ENCODE results near the gene PMPCA.
"Not testable (repeated sequence)": the region's sequence is repeated elsewhere in the genome, so short reads cannot be mapped to it uniquely, and the experiment has no call there.

The PMPCA gene

GRCh38 chr9:136423432-136424146 lies 13.1 kb downstream of the PMPCA start:
- Histone ChIP-seq H3K4me2 (ENCODE audit: low read depth, low read length, poor library complexity, severe bottlenecking) (no peak overlapping the region), H3F3A (ENCODE audit: insufficient read depth) (no peaks in the 10 kb centered on the region), H3K36me3 (ENCODE audit: low read length) (no peaks in the 10 kb centered on the region), H3K9ac (ENCODE audit: low read length) (no peak overlapping the region), H3K4me3 (ENCODE audit: insufficient read depth, low read length, poor library complexity, severe bottlenecking) (no peak overlapping the region), H3K79me2 (ENCODE audit: insufficient read depth, low read length) (no peaks in the 10 kb centered on the region), H3K9me3 (ENCODE audit: insufficient read depth, low read length) (no peaks in the 10 kb centered on the region), H3K9me2 (replicated peaks; ENCODE audit: insufficient read depth, low read length) (no peaks in the 10 kb centered on the region), H4K20me1 (ENCODE audit: low read depth, low read length) (no peaks in the 10 kb centered on the region), H3K27ac (ENCODE audit: low read depth, low read length) (no peak overlapping the region), H3K27me3 (ENCODE audit: low read length) (no peaks in the 10 kb centered on the region), H2AFZ (ENCODE audit: low read depth, low read length, severe bottlenecking) (no peak overlapping the region)
- TF ChIP-seq CTCF (IDR thresholded peaks at IDR 0.05; ENCODE audit: insufficient read depth, low read length, poor library complexity, severe bottlenecking) (no peak), EZH2phosphoT487 (conservative IDR thresholded peaks at IDR 0.05; ENCODE audit: low read length) (no peak)

GRCh38 chr9:136424750-136425362 lies 14.4 kb downstream of the PMPCA start:
- Histone ChIP-seq H3F3A (ENCODE audit: insufficient read depth) (no peaks in the 10 kb centered on the region), H3K4me3 (ENCODE audit: insufficient read depth, low read length, poor library complexity, severe bottlenecking) (no peak overlapping the region), H3K4me2 (ENCODE audit: low read depth, low read length, poor library complexity, severe bottlenecking) (no peak overlapping the region), H3K27me3 (ENCODE audit: low read length) (no peaks in the 10 kb centered on the region), H3K9ac (ENCODE audit: low read length) (no peak overlapping the region), H4K20me1 (ENCODE audit: low read depth, low read length) (no peaks in the 10 kb centered on the region), H3K36me3 (ENCODE audit: low read length) (no peaks in the 10 kb centered on the region), H3K79me2 (ENCODE audit: insufficient read depth, low read length) (no peaks in the 10 kb centered on the region), H3K27ac (ENCODE audit: low read depth, low read length) (no peak overlapping the region), H3K9me2 (replicated peaks; ENCODE audit: insufficient read depth, low read length) (no peaks in the 10 kb centered on the region), H2AFZ (ENCODE audit: low read depth, low read length, severe bottlenecking) (no peak overlapping the region), H3K9me3 (ENCODE audit: insufficient read depth, low read length) (no peaks in the 10 kb centered on the region)
- TF ChIP-seq CTCF (IDR thresholded peaks at IDR 0.05; ENCODE audit: insufficient read depth, low read length, poor library complexity, severe bottlenecking) (no peak), EZH2phosphoT487 (conservative IDR thresholded peaks at IDR 0.05; ENCODE audit: low read length) (no peak)

GRCh38 chr9:136425367-136425766 lies 14.9 kb downstream of the PMPCA start:
- not testable (repeated sequence) for H3K36me3 ChIP-seq (ENCODE audit: low read length); H3K27me3 ChIP-seq (ENCODE audit: low read length); H3K9me2 ChIP-seq (replicated peaks; ENCODE audit: insufficient read depth, low read length); H3K9ac ChIP-seq (ENCODE audit: low read length); H2AFZ ChIP-seq (ENCODE audit: low read depth, low read length, severe bottlenecking); H4K20me1 ChIP-seq (ENCODE audit: low read depth, low read length); H3K4me3 ChIP-seq (ENCODE audit: insufficient read depth, low read length, poor library complexity, severe bottlenecking); H3F3A ChIP-seq (ENCODE audit: insufficient read depth); H3K27ac ChIP-seq (ENCODE audit: low read depth, low read length); H3K79me2 ChIP-seq (ENCODE audit: insufficient read depth, low read length); H3K4me2 ChIP-seq (ENCODE audit: low read depth, low read length, poor library complexity, severe bottlenecking); H3K9me3 ChIP-seq (ENCODE audit: insufficient read depth, low read length)

- no peak overlapping the region for H3K4me2 ChIP-seq (ENCODE audit: low read depth, low read length, poor library complexity, severe bottlenecking)
- no peaks in the 10 kb centered on the region for H4K20me1 ChIP-seq (ENCODE audit: low read depth, low read length)
- H3K9me3 ChIP-seq (ENCODE audit: insufficient read depth, low read length): no peaks in the 10 kb centered on the region
- no peak overlapping the region for H3K4me3 ChIP-seq (ENCODE audit: insufficient read depth, low read length, poor library complexity, severe bottlenecking)
- H3K27me3 ChIP-seq (ENCODE audit: low read length): no peaks in the 10 kb centered on the region
- H3K27ac ChIP-seq (ENCODE audit: low read depth, low read length): no peak overlapping the region
- H3K79me2 ChIP-seq (ENCODE audit: insufficient read depth, low read length): no peaks in the 10 kb centered on the region
- no peaks in the 10 kb centered on the region for H3F3A ChIP-seq (ENCODE audit: insufficient read depth)
- no peak overlapping the region for H3K9ac ChIP-seq (ENCODE audit: low read length)
- no peaks in the 10 kb centered on the region for H3K9me2 ChIP-seq (replicated peaks; ENCODE audit: insufficient read depth, low read length)
- H2AFZ ChIP-seq (ENCODE audit: low read depth, low read length, severe bottlenecking): no peak overlapping the region
- no peaks in the 10 kb centered on the region for H3K36me3 ChIP-seq (ENCODE audit: low read length)
- TF ChIP-seq EZH2phosphoT487 (conservative IDR thresholded peaks at IDR 0.05; ENCODE audit: low read length) (no peak), CTCF (IDR thresholded peaks at IDR 0.05; ENCODE audit: insufficient read depth, low read length, poor library complexity, severe bottlenecking) (no peak)
These were observed 16.3 kb downstream of the PMPCA start for GRCh38 chr9:136426787-136427186.

Data from SU-DHL-6 (cell line).